ACC112 (cell line): Measurements from ENCODE around the gene GLCE.

Source experiments
- H2AFZ ChIP-seq: fragments of 200-600 bp; sonication (generic); one replicate; pipeline ENCODE4 v1.6.0; 2017; ENCODE audit warnings: antibody characterized with exemption, low read length; ENCODE audit not compliant: unreplicated experiment
- H3K27ac ChIP-seq: fragments of 200-600 bp; sonication (generic); 2 replicates; pipeline ENCODE4 v1.5.1; 2014; ENCODE audit warnings: low read depth, mild to moderate bottlenecking, antibody characterized with exemption, low read length, moderate library complexity
- H3K27me3 ChIP-seq: fragments of 200-600 bp; sonication (generic); 2 replicates; pipeline ENCODE4 v1.6.1; 2014; ENCODE audit warnings: mild to moderate bottlenecking, antibody characterized with exemption, low read length, moderate library complexity, mixed read lengths; ENCODE audit not compliant: insufficient read depth
- H3K36me3 ChIP-seq: fragments of 200-600 bp; sonication (generic); 2 replicates; pipeline ENCODE4 v1.6.1; 2016; ENCODE audit warnings: mild to moderate bottlenecking, antibody characterized with exemption, low read length, moderate library complexity, mixed read lengths; ENCODE audit not compliant: insufficient read depth
- H3K4me1 ChIP-seq: fragments of 200-600 bp; sonication (generic); one replicate; pipeline ENCODE4 v1.6.1; 2016; ENCODE audit warnings: low read length, mixed read lengths; ENCODE audit not compliant: insufficient read depth, unreplicated experiment, control insufficient read depth
- H3K4me3 ChIP-seq: fragments of 200-600 bp; sonication (generic); 2 replicates; pipeline ENCODE4 v1.5.1; 2014; ENCODE audit warnings: mild to moderate bottlenecking, low read depth, low read length
- H3K79me2 ChIP-seq: fragments of 200-600 bp; sonication (generic); one replicate; pipeline ENCODE4 v1.6.0; 2016; ENCODE audit warnings: low read length; ENCODE audit not compliant: control insufficient read depth, unreplicated experiment, insufficient read depth

GLCE gene

DNA sequence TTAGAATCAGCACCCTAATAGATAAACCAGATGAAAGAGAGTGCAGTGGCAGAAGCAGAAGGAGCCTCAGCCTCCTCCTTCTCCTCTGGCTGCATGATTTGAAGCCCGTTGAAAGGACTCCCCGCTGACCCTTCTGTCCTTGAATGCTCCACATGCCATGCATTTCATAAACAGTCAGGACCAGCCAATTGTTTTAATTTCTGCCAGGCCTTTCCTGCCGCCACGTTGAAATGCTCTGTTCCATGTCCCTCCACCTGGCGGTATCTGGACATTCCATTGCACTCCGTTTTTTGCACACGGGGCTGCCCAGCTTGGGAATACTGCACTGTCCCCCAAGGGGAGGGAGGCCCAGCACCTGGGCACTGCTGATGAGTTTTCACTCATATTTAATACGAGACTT lies 35.2 kb upstream of the GLCE start:
- Histone ChIP-seq H2AFZ (no peak overlapping the region), H3K4me1 (no peaks in the 10 kb centered on the region)

DNA sequence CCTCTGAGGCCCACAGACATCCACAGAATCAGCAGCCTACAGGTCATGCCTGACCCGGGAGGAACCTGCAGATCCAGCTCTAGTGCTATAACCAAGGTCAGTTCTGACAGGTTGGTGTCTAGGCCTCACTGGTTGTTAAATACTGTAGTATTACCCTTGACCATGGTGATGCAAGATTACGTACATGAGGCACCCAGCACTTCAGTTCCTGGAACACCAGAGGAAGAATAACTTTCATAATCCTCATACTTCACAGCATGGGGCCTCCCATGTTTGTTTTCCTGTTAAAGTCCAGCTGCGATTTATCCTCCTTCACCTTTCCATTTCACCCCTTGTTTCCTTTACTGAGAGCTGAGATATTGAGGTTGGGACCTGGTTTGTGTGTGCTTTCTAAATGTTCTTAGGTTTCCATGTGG lies 34.4 kb upstream of the GLCE start:
- Histone ChIP-seq H3K79me2 (no peaks in the 10 kb centered on the region), H3K4me3 (no peak overlapping the region), H3K4me1 (no peaks in the 10 kb centered on the region), H3K27ac (no peak overlapping the region), H3K36me3 (no peaks in the 10 kb centered on the region), H2AFZ (no peak overlapping the region), H3K27me3 (peaks cover 13% of the 10 kb centered on the region)

More for the DNA sequence above, 35.2 kb upstream of the GLCE start:
- H3K4me3 ChIP-seq, result no peak overlapping the region
- no peaks in the 10 kb centered on the region for H3K79me2 ChIP-seq
- no peaks in the 10 kb centered on the region for H3K36me3 ChIP-seq
- peaks cover 21% of the 10 kb centered on the region for H3K27me3 ChIP-seq
- H3K27ac ChIP-seq, result no peak overlapping the region

DNA sequence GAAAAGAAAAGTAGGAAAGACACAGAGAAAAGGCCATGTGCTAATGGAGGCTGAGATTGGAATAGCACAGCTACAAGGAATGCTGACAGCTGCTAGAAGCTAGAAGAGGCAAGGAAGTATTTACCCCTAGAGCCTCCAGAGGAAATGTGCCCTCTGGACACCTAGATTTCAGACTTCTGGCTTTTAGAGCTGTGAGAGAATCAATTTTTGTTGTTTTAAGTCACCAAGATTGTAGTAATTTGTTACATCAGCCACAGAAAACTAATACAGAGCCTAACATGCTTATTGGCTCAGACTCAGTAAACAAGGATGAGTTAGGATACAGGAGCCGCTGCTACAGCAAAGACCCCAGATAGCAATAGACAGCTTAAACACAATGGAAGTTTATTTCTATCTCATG lies 33.1 kb upstream of the GLCE start:
- no peaks in the 10 kb centered on the region for H3K4me1 ChIP-seq
- H3K4me3 ChIP-seq, result no peak overlapping the region
- H3K79me2 ChIP-seq, result no peaks in the 10 kb centered on the region
- H3K27me3 ChIP-seq, result 0 out of 2 replicates have a peak, but pooled peaks cover 2% of the 10 kb centered on the region
- H3K27ac ChIP-seq, result no peak overlapping the region
- H2AFZ ChIP-seq, result no peak overlapping the region
- no peaks in the 10 kb centered on the region for H3K36me3 ChIP-seq

DNA sequence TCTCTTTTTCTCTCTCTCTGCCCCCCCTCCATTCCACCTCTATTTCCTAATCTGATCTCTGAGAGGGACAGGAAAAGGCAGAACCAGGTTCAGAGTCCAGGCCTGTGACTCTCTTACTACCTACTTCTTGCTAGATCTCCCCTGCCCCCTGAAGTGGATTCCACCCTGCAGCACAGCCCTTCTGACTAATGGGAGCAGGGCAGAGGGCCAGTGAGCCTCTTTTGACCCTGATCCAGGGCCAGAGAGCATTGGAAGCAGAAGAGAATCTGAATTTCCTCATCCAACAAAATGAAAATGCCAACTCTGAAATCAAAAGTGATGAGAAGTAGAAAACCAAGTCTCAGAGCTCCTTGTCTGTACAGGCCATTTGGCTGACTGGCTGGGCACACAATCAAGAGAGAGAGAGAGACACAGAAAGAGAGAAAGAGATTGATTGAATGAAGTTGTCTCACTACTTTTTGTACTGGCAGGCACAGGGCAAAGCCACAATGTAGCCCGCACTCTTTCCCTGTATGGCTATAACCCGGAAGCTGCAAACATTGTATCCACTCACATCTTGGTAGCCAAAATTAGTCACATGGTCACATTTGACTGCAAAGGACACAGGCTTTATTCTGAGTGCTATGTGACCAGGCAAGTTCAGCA lies 31.6 kb upstream of the GLCE start:
- Histone ChIP-seq H3K4me1 (no peaks in the 10 kb centered on the region), H2AFZ (no peak overlapping the region), H3K79me2 (no peaks in the 10 kb centered on the region), H3K4me3 (no peak overlapping the region), H3K36me3 (no peaks in the 10 kb centered on the region), H3K27me3 (peaks cover 4% of the 10 kb centered on the region; the same call in 1 of the 2 replicates), H3K27ac (no peak overlapping the region)

DNA sequence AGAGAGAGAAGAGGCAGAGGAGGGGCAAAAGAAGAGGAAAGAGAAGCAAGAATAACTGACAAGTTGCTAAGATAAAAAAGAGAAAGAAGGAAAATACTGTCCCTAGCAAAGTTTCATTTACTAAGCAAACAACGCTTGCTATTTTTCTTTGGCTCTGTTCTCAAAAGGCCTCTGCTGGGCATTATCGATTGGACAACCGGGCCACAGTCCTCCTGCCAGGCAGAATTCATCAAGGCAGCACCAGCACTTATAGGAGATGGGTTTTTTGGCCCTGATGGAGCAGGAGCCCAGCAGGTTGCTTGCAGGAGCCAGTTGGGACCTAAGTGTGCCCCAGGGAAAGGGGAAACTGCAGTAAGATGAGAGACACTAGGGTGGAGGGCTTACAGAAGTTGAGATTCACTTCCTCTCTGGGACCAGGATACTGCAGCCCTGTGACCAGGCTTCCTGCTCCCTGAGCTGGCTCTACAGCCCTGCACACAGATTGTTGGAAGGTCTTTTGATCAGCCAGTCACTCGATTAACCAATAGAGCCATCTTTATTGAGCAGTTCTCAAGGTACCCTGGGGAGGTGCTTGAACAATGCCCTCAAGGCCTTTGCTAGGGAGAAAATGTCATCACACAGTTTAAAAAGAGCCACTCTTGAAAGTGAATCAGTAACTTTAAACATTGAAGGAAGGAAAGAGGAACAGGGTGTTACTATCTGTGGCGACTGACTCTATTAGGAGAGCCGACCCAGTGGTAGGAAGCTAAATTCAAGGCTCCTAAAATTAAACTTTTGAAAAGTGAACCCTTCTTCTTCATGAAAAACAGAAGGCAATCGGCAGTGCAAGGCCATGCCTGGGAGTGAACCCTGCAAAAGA lies 28.8 kb upstream of the GLCE start:
- H3K79me2 ChIP-seq, result no peaks in the 10 kb centered on the region
- peaks cover 12% of the 10 kb centered on the region; the same call in 1 of the 2 replicates for H3K27me3 ChIP-seq
- H3K4me1 ChIP-seq, result no peaks in the 10 kb centered on the region
- H3K4me3 ChIP-seq, result no peak overlapping the region
- H3K36me3 ChIP-seq, result no peaks in the 10 kb centered on the region
- no peak overlapping the region for H3K27ac ChIP-seq
- no peak overlapping the region for H2AFZ ChIP-seq

DNA sequence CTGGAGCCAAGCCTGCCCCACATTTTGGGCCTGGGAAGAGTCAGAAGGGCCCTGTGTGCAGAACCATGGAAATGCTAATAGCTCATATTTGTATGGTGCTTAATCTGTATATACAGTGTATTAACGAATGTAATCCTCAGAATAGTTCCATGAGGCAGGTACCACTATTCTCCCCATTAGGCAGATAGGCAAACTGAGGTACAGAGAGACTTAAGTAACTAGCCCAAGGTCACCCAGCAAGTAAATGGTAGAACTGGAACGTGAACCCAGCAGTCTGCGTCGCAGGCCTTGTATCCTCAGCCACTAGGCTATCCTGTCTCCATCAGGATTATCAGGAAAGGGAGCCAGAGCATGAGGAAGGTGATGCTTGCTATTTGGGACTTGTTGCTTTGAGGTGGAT lies 28.0 kb upstream of the GLCE start:
- Histone ChIP-seq H3K36me3 (no peaks in the 10 kb centered on the region), H2AFZ (no peak overlapping the region), H3K27ac (no peak overlapping the region), H3K4me1 (no peaks in the 10 kb centered on the region), H3K27me3 (peaks cover 19% of the 10 kb centered on the region), H3K4me3 (no peak overlapping the region), H3K79me2 (no peaks in the 10 kb centered on the region)

DNA sequence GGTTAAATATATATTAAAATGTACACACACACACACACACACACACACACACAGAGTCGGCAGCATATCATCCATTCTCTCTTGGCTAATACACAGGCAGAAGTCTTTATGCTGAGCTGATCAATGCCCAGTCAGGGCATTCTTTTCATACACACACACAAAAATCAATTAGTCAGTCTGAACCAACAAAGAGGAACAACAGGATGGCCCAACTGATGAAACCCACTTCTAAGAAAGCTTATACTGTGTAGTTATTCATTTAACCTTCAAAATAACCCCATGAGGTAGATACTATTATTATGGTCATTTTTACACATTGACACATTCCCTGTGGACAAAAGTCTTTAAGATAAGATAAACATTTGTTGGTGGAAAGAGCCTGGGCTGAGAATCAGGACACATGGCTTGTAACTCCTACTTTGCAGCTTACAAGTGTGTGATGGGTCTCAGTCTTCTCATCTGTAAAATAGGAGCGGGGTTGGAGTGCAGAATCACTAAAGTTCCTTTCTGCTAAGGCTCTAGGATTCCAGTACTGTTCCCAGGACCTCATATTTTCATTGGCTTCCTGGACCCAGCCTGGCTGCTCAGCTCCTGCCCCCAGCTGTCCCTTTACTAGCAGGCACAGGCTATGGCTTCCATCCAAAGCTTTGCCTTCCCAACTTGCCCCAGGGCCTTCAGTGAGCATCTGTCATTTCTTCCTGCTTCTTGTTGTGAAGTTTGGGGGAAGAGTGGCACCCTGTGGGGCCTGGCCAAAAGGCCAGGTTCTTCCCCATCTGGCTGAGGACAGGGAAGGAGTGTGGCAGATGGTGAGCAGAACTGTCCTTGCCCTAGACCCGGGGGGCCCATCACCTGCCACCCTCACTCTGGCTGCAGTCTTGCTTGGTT lies 27.2 kb upstream of the GLCE start:
- Histone ChIP-seq H3K36me3 (no peaks in the 10 kb centered on the region), H2AFZ (no peak overlapping the region), H3K4me3 (no peak overlapping the region), H3K79me2 (no peaks in the 10 kb centered on the region), H3K27ac (no peak overlapping the region), H3K4me1 (no peaks in the 10 kb centered on the region), H3K27me3 (peaks cover 27% of the 10 kb centered on the region)

DNA sequence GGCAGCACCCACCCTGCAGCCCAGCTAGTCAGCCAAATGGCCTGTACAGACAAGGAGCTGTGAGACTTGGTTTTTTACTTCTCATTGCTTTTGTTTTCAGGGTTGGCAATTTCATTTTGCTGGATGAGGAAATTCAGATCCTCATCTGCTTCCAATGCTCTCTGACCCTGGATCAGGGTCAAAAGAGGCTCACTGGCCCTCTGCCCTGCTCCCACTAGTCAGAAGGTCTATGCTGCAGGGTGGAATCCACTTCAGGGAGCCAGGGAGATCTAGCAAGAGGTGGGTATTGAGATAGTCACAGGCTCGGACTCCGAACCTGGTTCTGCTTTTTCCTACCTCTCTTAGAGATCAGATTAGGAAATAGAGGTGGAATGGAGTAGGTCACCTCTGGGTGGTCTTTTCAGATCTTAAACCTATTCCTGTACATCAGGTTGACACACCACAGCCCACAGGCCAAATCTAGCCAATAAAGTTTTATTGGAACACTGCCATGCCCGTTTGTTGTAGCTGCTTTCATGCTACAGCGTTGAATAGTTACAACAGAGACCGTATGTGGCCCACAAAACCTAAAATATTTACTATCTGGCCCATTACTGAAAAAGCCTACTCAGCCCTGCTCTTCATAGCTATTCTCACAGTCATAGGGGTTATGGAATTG lies 26.4 kb upstream of the GLCE start:
- peaks cover 35% of the 10 kb centered on the region for H3K27me3 ChIP-seq
- no peak overlapping the region for H3K4me3 ChIP-seq

DNA sequence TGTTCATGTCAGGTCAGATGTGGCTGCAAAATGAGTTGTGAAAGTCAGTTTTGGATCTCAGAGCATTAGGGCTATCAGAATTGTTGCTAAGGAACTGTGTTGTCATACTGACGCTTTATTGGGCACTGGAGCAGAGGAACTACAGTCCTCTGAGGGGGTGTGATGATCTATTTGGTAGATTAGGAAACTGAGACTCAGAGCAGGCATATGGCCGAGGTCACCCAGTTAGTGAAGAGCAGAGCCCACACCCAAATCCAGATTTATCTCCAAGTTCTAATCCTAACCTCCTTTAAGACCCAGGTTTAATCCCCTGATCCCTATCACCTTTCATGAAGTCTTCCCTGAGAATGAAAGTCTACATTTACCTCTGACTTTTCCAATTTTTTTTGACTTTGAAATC lies 25.6 kb upstream of the GLCE start:
- Histone ChIP-seq H3K36me3 (no peaks in the 10 kb centered on the region), H3K4me3 (no peak overlapping the region), H2AFZ (no peak overlapping the region), H3K4me1 (no peaks in the 10 kb centered on the region), H3K79me2 (no peaks in the 10 kb centered on the region), H3K27me3 (peaks cover 43% of the 10 kb centered on the region), H3K27ac (no peak overlapping the region)

More for the DNA sequence above, 26.4 kb upstream of the GLCE start:
- Histone ChIP-seq H3K4me1 (no peaks in the 10 kb centered on the region), H2AFZ (no peak overlapping the region), H3K79me2 (no peaks in the 10 kb centered on the region), H3K27ac (no peak overlapping the region), H3K36me3 (no peaks in the 10 kb centered on the region)

DNA sequence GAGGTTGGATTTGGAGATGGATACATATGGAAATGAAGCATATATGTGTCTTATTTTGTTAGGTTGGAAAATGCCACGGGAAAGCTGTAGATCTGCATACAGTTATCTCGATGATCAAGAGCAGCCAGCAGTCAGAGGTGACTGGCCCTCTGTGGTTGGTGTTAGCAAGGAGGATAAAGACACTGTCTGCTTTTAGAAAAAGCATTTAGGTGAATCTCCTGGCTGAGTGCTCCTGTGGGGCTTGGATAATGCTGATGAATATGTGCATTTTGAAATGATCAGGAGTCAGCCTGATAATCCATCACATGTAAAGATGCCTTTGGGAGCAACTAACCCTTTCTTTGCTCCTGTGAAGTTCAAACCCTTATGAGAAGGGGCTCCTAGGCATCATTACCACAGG lies 24.9 kb upstream of the GLCE start:
- H3K4me1 ChIP-seq, result no peaks in the 10 kb centered on the region
- H3K79me2 ChIP-seq, result no peaks in the 10 kb centered on the region
- no peak overlapping the region for H3K4me3 ChIP-seq
- no peak overlapping the region for H2AFZ ChIP-seq
- peaks cover 50% of the 10 kb centered on the region for H3K27me3 ChIP-seq
- no peak overlapping the region for H3K27ac ChIP-seq
- no peaks in the 10 kb centered on the region for H3K36me3 ChIP-seq
